GM18951 (cell line): ENCODE measurements around the gene FOXP1.

Experiments
- POLR2A ChIP-seq: IDR thresholded peaks from 4 replicates; pipeline ENCODE4 v1.6.1; 2011; ENCODE audit warnings: mild to moderate bottlenecking; ENCODE audit not compliant: insufficient read length, insufficient read depth; ENCODE audit errors: extremely low read depth
- in situ Hi-C: fragments of 300-500 bp; cut with MboI; formaldehyde crosslinking; loops from one replicate; pipeline ENCODE4 v1.12.0; 2022; ENCODE audit warnings: low sequenced_read_pairs, mixed read lengths, inconsistent platforms; ENCODE audit not compliant: unreplicated experiment

Gene FOXP1

GRCh38 chr3:71214797-71215196 lies 368.7 kb downstream of the FOXP1 start:
- in situ Hi-C loops, result no loop called here
- TF ChIP-seq POLR2A, result no peak

GRCh38 chr3:71214016-71214415 lies 369.5 kb downstream of the FOXP1 start:
- TF ChIP-seq POLR2A, result no peak
- in situ Hi-C loops, result no loop called here

GRCh38 chr3:71211083-71211482 lies 372.4 kb downstream of the FOXP1 start:
- in situ Hi-C loops, result no loop called here
- TF ChIP-seq POLR2A, result no peak

GRCh38 chr3:71210257-71211007 lies 373.1 kb downstream of the FOXP1 start:
- no peak for TF ChIP-seq POLR2A
- in situ Hi-C loops, result no loop called here

GRCh38 chr3:71208211-71209095 lies 375.1 kb downstream of the FOXP1 start:
- in situ Hi-C loops, result no loop called here
- TF ChIP-seq POLR2A, result no peak

- in situ Hi-C loops, result no loop called here
- no peak for TF ChIP-seq POLR2A
Observed at GRCh38 chr3:71207632-71208031, 375.9 kb downstream of the FOXP1 start.

GRCh38 chr3:71206305-71207165 lies 377.0 kb downstream of the FOXP1 start:
- TF ChIP-seq POLR2A, result no peak
- in situ Hi-C loops, result no loop called here

GRCh38 chr3:71203727-71204488 lies 379.6 kb downstream of the FOXP1 start:
- in situ Hi-C loops, result no loop called here
- TF ChIP-seq POLR2A, result no peak

- TF ChIP-seq POLR2A, result no peak
- in situ Hi-C loops, result no loop called here
Observed at GRCh38 chr3:71202848-71203533, 380.5 kb downstream of the FOXP1 start.

- no peak for TF ChIP-seq POLR2A
- in situ Hi-C loops, result no loop called here
Observed at GRCh38 chr3:71201939-71202338, 381.6 kb downstream of the FOXP1 start.

GRCh38 chr3:71197841-71198565 lies 385.5 kb downstream of the FOXP1 start:
- TF ChIP-seq POLR2A, result no peak
- in situ Hi-C loops, result no loop called here
